Keratinocyte (primary cell): Measurements from ENCODE around the gene FOXP4. TPM values are rescaled to one million over a fixed set of nuclear protein-coding genes. Genes with fewer than 3 reads are reported as not detected.

Experiments
- DNase-seq: peaks from one replicate; pipeline ENCODE4 v3.0.0-alpha.2; 2011; ENCODE audit warnings: low read depth, missing footprints, low spot score
- FAIRE-seq: peaks from 2 replicates; lab custom pipeline; 2011; peaks lifted over from hg19 to GRCh38; lab: Jason Lieb, UNC
- H2AFZ ChIP-seq: 2 replicates; pipeline ENCODE4 v1.6.0; 2012; ENCODE audit warnings: low read length, control low read depth, inconsistent platforms; ENCODE audit not compliant: control insufficient read depth
- H3K27ac ChIP-seq: 2 replicates; pipeline ENCODE4 v1.5.1; 2011; ENCODE audit warnings: low read length; ENCODE audit not compliant: control insufficient read depth, insufficient read depth
- H3K27me3 ChIP-seq: 3 replicates; pipeline ENCODE4 v1.6.0; 2011; ENCODE audit warnings: low read length; ENCODE audit not compliant: control insufficient read depth, insufficient read depth; ENCODE audit errors: extremely low read depth
- H3K36me3 ChIP-seq, 2 experiments: 2 replicates in 1 of 2; 3 replicates in 1 of 2; pipeline ENCODE4 v1.5.1; 2011; ENCODE audit warnings: low read length in 2 of 2, mild to moderate bottlenecking in 1 of 2; ENCODE audit not compliant: control insufficient read depth in 2 of 2, insufficient read depth in 2 of 2; ENCODE audit errors: extremely low read depth in 1 of 2
- H3K4me1 ChIP-seq: 3 replicates; pipeline ENCODE4 v1.5.1; 2011; ENCODE audit warnings: low read length; ENCODE audit not compliant: control insufficient read depth, insufficient read depth; ENCODE audit errors: extremely low read depth
- H3K4me2 ChIP-seq: 3 replicates; pipeline ENCODE4 v1.6.0; 2011; ENCODE audit warnings: low read depth, low read length; ENCODE audit not compliant: control insufficient read depth, insufficient read depth; ENCODE audit errors: extremely low read depth
- H3K4me3 ChIP-seq, 3 experiments: fragments of 200-600 bp in 1 of 3; sonication (generic) in 1 of 3; 2 replicates in 2 of 3; 3 replicates in 1 of 3; pipeline ENCODE4 v1.5.1; 2011 to 2016; ENCODE audit warnings: low read length in 3 of 3, mild to moderate bottlenecking in 3 of 3, control low read depth in 2 of 3, inconsistent platforms in 1 of 3, low read depth in 1 of 3, mixed read lengths in 1 of 3, mixed run types in 1 of 3, moderate library complexity in 1 of 3; ENCODE audit not compliant: control insufficient read depth in 2 of 3, insufficient read depth in 2 of 3; ENCODE audit errors: extremely low read depth in 1 of 3
- H3K79me2 ChIP-seq: 2 replicates; pipeline ENCODE4 v1.6.0; 2012; ENCODE audit warnings: low read length; ENCODE audit not compliant: control insufficient read depth, insufficient read depth
- H3K9ac ChIP-seq: 3 replicates; pipeline ENCODE4 v1.6.0; 2011; ENCODE audit warnings: low read length; ENCODE audit not compliant: control insufficient read depth, insufficient read depth; ENCODE audit errors: extremely low read depth
- H3K9me1 ChIP-seq: 3 replicates; pipeline ENCODE4 v1.6.0; 2011; ENCODE audit warnings: low read length; ENCODE audit not compliant: control insufficient read depth, insufficient read depth; ENCODE audit errors: extremely low read depth
- H3K9me3 ChIP-seq: 2 replicates; pipeline ENCODE4 v1.5.1; 2012; ENCODE audit warnings: low read depth, low read length; ENCODE audit not compliant: control insufficient read depth
- H4K20me1 ChIP-seq: 3 replicates; pipeline ENCODE4 v1.6.0; 2011; ENCODE audit warnings: low read length; ENCODE audit not compliant: control insufficient read depth, insufficient read depth; ENCODE audit errors: extremely low read depth
- EZH2 ChIP-seq: IDR thresholded peaks from one replicate; pipeline ENCODE4 v1.6.1; 2012; ENCODE audit warnings: inconsistent platforms, mild to moderate bottlenecking, low read length, moderate library complexity
- dilution Hi-C: fragments of 300-500 bp; cut with MboI; formaldehyde crosslinking; loops from one replicate; pipeline ENCODE4 v1.7.0; 2020; ENCODE audit warnings: low sequenced_read_pairs; ENCODE audit not compliant: extremely low pct_ligation_motif_present
- polyA plus RNA-seq, 5 experiments: library from polyadenylated mRNA; depleted of rRNA in 3 of 5; stranded (reverse) in 3 of 5; stranded (forward) in 1 of 5; unstranded in 1 of 5; fragments of >200 nt; gene quantifications; 1 replicate in 1 of 5; 2 replicates in 3 of 5; 3 replicates in 1 of 5; pipeline versions ENCODE4 v1.2.1 to v1.2.3, GENCODE V29; 2011 to 2012; ENCODE audit warnings: missing spikeins in 2 of 5, low read depth in 1 of 5, low replicate concordance in 1 of 5
- TF ChIP-seq, protein P1 (sequence below), 3 experiments: IDR thresholded peaks in 1 of 3; conservative IDR thresholded peaks in 1 of 3; optimal IDR thresholded peaks in 1 of 3; 2 replicates in 2 of 3; 3 replicates in 1 of 3; pipeline versions ENCODE3 to v1.5.1; 2011; ENCODE audit warnings: low read length in 3 of 3, mild to moderate bottlenecking in 3 of 3, moderate library complexity in 2 of 3, control low read depth in 1 of 3, inconsistent platforms in 1 of 3; ENCODE audit not compliant: insufficient read depth in 2 of 3; ENCODE audit errors: extremely low read depth in 1 of 3

The FOXP4 gene
- polyA plus RNA-seq, 1 donor (not counting 4 experiments of a cell fraction or from before 2014, with no cell fraction given) = 1.1 TPM

GRCh38 chr6:41607036-41607435 is 60.9 kb downstream of the FOXP4 start:
- dilution Hi-C loops = no loop called here
- peaks cover 5% of the 10 kb centered on the region for H3K4me1 ChIP-seq
- DNase-seq = no peak

DNA sequence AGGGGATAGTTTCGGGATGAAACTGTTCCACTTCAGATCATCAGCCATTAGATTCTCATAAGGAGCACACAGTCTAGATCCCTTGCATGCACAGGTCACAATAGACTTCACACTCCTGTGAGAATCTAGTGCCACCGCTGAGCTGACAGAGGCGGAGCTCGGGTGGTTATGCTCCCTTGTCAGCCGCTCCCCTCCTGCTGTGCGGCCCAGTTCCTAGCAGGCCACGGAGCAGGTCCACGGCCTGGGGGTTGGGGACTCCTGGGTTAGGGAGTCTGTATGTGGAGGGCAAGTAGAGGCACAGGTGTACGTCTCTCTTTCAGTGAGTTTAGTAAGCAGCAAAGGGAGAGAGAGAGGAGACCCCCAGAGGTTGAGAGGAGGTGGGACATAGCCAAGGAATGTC is 61.6 kb downstream of the FOXP4 start:
- H3K79me2 ChIP-seq = no peaks in the 10 kb centered on the region
- no peaks in the 10 kb centered on the region for H4K20me1 ChIP-seq
- no peaks in the 10 kb centered on the region for H3K36me3 ChIP-seq
- dilution Hi-C loops = no loop called here
- no peak for TF ChIP-seq EZH2
- TF ChIP-seq, protein P1, sequence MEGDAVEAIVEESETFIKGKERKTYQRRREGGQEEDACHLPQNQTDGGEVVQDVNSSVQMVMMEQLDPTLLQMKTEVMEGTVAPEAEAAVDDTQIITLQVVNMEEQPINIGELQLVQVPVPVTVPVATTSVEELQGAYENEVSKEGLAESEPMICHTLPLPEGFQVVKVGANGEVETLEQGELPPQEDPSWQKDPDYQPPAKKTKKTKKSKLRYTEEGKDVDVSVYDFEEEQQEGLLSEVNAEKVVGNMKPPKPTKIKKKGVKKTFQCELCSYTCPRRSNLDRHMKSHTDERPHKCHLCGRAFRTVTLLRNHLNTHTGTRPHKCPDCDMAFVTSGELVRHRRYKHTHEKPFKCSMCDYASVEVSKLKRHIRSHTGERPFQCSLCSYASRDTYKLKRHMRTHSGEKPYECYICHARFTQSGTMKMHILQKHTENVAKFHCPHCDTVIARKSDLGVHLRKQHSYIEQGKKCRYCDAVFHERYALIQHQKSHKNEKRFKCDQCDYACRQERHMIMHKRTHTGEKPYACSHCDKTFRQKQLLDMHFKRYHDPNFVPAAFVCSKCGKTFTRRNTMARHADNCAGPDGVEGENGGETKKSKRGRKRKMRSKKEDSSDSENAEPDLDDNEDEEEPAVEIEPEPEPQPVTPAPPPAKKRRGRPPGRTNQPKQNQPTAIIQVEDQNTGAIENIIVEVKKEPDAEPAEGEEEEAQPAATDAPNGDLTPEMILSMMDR (optimal IDR thresholded peaks at IDR 0.05 in 1 of 3, IDR thresholded peaks at IDR 0.05 in 1 of 3, conservative IDR thresholded peaks at IDR 0.05 in 1 of 3; ENCODE audit: extremely low read depth in 1 of 3, insufficient read depth in 2 of 3, low read length in 3 of 3) = no peak
- no peak overlapping the region for H3K27ac ChIP-seq
- no peaks in the 10 kb centered on the region for H3K9me3 ChIP-seq
- H2AFZ ChIP-seq = no peak overlapping the region
- no peak overlapping the region for H3K4me2 ChIP-seq
- DNase-seq (no peak), FAIRE-seq (no peak)
- no peaks in the 10 kb centered on the region for H3K27me3 ChIP-seq
- H3K4me3 ChIP-seq = no peak overlapping the region
- H3K9ac ChIP-seq = no peak overlapping the region
- H3K4me1 ChIP-seq = peaks cover 3% of the 10 kb centered on the region
- H3K9me1 ChIP-seq = no peaks in the 10 kb centered on the region

More at GRCh38 chr6:41607036-41607435, 60.9 kb downstream of the FOXP4 start:
- no peaks in the 10 kb centered on the region for H3K27me3 ChIP-seq
- no peak overlapping the region for H3K4me2 ChIP-seq
- FAIRE-seq = no peak
- H3K9ac ChIP-seq = no peak overlapping the region
- H4K20me1 ChIP-seq = no peaks in the 10 kb centered on the region
- no peaks in the 10 kb centered on the region for H3K79me2 ChIP-seq
- no peak overlapping the region for H2AFZ ChIP-seq
- no peak for TF ChIP-seq EZH2
- TF ChIP-seq, protein P1 (optimal IDR thresholded peaks at IDR 0.05 in 1 of 3, IDR thresholded peaks at IDR 0.05 in 1 of 3, conservative IDR thresholded peaks at IDR 0.05 in 1 of 3; ENCODE audit: extremely low read depth in 1 of 3, insufficient read depth in 2 of 3, low read length in 3 of 3) = no peak
- H3K36me3 ChIP-seq = no peaks in the 10 kb centered on the region
- no peak overlapping the region for H3K4me3 ChIP-seq
- H3K27ac ChIP-seq = no peak overlapping the region
- no peaks in the 10 kb centered on the region for H3K9me3 ChIP-seq
- H3K9me1 ChIP-seq = no peaks in the 10 kb centered on the region
